Upper lobe of right lung (tissue), 1 donor: Measurements from ENCODE around the gene CD276. TPM values are rescaled to one million over a fixed set of nuclear protein-coding genes. Genes with fewer than 3 reads are reported as not detected.

Experiments
- ATAC-seq: fragments of 200-7000 bp; cut with Tn5 transposase; one replicate; pipeline ENCODE4 v1.9.1; 2020; ENCODE audit warnings: mild to moderate bottlenecking, moderate library complexity
- DNase-seq: peaks from one replicate; pipeline ENCODE4 v3.0.0-alpha.2; 2020
- H3K27ac ChIP-seq: fragments of 200-600 bp; one replicate; pipeline ENCODE4 v1.8.0; 2022
- H3K27me3 ChIP-seq: fragments of 200-600 bp; one replicate; pipeline ENCODE4 v1.8.0; 2022; ENCODE audit warnings: mild to moderate bottlenecking
- H3K36me3 ChIP-seq: fragments of 200-600 bp; one replicate; pipeline ENCODE4 v1.8.0; 2022
- H3K4me1 ChIP-seq: fragments of 200-600 bp; one replicate; pipeline ENCODE4 v1.8.0; 2022
- H3K4me3 ChIP-seq: fragments of 200-600 bp; one replicate; pipeline ENCODE4 v1.8.0; 2022; ENCODE audit warnings: mild to moderate bottlenecking
- H3K9me3 ChIP-seq: fragments of 200-600 bp; one replicate; pipeline ENCODE4 v1.8.0; 2022
- intact Hi-C: fragments of 100-400 bp; cut with DNase I; formaldehyde crosslinking; loops from one replicate; pipeline ENCODE4 v1.11.0; 2022
- total RNA-seq: library from RNA; stranded (reverse); fragmentation: NEBNext Ultra II Directional; extraction: Animal tissue kit (Norgen Biotek cat#: 25700); gene quantifications from one replicate; pipeline ENCODE4 v1.2.1, GENCODE V29; 2021
- TF ChIP-seq, protein P1 (sequence below): fragments of 200-600 bp; IDR thresholded peaks from one replicate; pipeline ENCODE4 v1.8.0; 2022; ENCODE audit warnings: antibody characterized with exemption
- donor health status: DM: no; HTN: yes; CAD: no; lungs with severe emphysema.

Gene CD276
- total RNA-seq, 1 donor from 2014 or later, result 60.8 TPM

- Histone ChIP-seq H3K27ac (no peak overlapping the region), H3K36me3 (no peaks in the 10 kb centered on the region), H3K9me3 (no peaks in the 10 kb centered on the region), H3K4me1 (peaks cover 18% of the 10 kb centered on the region), H3K4me3 (no peak overlapping the region), H3K27me3 (no peaks in the 10 kb centered on the region)
- intact Hi-C loops, result no loop called here
- ATAC-seq, result no peak
- TF ChIP-seq, protein P1, sequence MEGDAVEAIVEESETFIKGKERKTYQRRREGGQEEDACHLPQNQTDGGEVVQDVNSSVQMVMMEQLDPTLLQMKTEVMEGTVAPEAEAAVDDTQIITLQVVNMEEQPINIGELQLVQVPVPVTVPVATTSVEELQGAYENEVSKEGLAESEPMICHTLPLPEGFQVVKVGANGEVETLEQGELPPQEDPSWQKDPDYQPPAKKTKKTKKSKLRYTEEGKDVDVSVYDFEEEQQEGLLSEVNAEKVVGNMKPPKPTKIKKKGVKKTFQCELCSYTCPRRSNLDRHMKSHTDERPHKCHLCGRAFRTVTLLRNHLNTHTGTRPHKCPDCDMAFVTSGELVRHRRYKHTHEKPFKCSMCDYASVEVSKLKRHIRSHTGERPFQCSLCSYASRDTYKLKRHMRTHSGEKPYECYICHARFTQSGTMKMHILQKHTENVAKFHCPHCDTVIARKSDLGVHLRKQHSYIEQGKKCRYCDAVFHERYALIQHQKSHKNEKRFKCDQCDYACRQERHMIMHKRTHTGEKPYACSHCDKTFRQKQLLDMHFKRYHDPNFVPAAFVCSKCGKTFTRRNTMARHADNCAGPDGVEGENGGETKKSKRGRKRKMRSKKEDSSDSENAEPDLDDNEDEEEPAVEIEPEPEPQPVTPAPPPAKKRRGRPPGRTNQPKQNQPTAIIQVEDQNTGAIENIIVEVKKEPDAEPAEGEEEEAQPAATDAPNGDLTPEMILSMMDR, result no peak
- no peak for DNase-seq
Measured at GRCh38 chr15:73681063-73681462, 3.1 kb upstream of the CD276 start.

DNA sequence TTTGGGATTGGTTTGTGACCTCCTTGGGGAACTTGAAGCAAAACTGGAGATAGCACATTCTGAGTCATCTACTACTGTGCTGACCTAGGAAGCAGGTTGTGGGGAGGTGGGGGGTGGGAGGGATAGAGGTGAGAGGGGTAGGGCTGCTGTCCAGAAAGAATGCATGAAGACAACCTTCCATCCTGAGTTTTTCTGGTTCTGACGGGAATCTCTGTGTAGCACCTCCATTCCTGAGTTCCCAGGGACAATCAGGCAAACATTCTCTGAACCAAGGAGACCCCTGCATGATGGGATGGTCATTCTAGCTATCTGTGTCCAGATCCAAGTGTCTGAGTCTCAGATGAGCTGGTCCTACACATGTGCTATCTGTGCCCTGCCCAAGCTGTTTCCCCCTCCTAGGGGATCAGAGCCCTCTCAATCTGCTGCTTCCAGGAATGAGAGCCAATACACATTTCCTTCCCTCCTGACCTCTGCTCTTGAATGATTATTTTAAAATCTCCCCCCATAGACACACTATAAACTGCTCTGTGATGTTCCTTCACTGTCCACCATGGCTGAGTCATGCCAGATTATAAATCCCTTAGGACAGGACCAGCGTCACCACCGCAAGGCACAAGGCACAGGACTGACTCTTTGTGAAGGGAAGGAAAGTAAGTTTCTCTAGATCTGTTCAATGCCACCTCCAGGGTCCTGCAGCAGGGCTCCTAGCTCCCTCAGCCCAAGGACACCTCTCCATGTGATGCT, 2.2 kb upstream of the CD276 start:
- intact Hi-C loops, result no loop called here
- Histone ChIP-seq H3K4me1 (peaks cover 28% of the 10 kb centered on the region), H3K4me3 (no peak overlapping the region), H3K27ac (no peak overlapping the region), H3K36me3 (no peaks in the 10 kb centered on the region), H3K27me3 (no peaks in the 10 kb centered on the region), H3K9me3 (no peaks in the 10 kb centered on the region)
- ATAC-seq, result no peak
- TF ChIP-seq, protein P1, result no peak
- no peak for DNase-seq

DNA sequence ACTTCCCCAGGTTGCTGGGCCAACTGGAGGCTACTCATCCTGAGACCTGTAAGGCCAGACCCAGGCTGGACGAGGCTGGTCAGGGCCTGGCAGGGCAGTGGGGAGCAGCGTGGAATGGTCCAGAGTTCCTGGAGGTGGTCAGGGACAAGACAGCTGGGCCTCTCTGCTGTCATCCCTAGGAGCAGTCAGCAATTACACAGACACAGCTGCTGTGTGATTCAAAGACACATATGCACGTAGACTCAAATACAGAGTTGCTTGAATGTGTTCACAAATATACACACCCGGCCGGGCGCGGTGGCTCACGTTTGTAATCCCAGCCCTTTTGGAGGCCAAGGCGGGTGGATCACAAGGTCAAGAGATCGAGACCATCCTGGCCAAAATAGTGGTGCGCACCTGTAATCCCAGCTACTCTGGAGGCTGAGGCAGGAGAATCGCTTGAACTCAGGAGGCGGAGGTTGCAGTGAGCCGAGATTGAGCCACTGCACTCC, 1.5 kb upstream of the CD276 start:
- H3K9me3 ChIP-seq, result no peaks in the 10 kb centered on the region
- no peak overlapping the region for H3K27ac ChIP-seq
- ATAC-seq (no peak), DNase-seq (no peak)
- no peaks in the 10 kb centered on the region for H3K36me3 ChIP-seq
- no peaks in the 10 kb centered on the region for H3K27me3 ChIP-seq
- intact Hi-C loops, result no loop called here
- no peak overlapping the region for H3K4me3 ChIP-seq
- peaks cover 31% of the 10 kb centered on the region for H3K4me1 ChIP-seq
- TF ChIP-seq, protein P1, result no peak

GRCh38 chr15:73683257-73683776, 866 bp upstream of the CD276 start:
- H3K36me3 ChIP-seq, result no peaks in the 10 kb centered on the region
- intact Hi-C loops, result no loop called here
- H3K9me3 ChIP-seq, result no peaks in the 10 kb centered on the region
- peak overlapping the region; percentile 82 for H3K27ac ChIP-seq
- no peak for ATAC-seq
- peaks cover 37% of the 10 kb centered on the region for H3K4me1 ChIP-seq
- H3K4me3 ChIP-seq, result no peak overlapping the region
- no peak for DNase-seq
- TF ChIP-seq, protein P1, result peak; percentile 33
- H3K27me3 ChIP-seq, result no peaks in the 10 kb centered on the region

GRCh38 chr15:73684581-73685455, 635 bp downstream of the CD276 start:
- Histone ChIP-seq H3K36me3 (no peaks in the 10 kb centered on the region), H3K4me3 (peak overlapping the region; percentile 87), H3K4me1 (peaks cover 44% of the 10 kb centered on the region), H3K9me3 (no peaks in the 10 kb centered on the region), H3K27ac (peak overlapping the region; percentile 82), H3K27me3 (no peaks in the 10 kb centered on the region)
- ATAC-seq (peak; percentile 20), DNase-seq (peak; percentile 81)
- TF ChIP-seq, protein P1, result no peak
- intact Hi-C loops, result no loop called here
